HEK293T (cell line): ENCODE data around the gene MYBL2.

Experiments
- CTCF ChIA-PET: fragments of 350-600 bp; formaldehyde crosslinking; extraction: SDS; loops from one replicate; lab custom pipeline; 2021; ENCODE audit warnings: antibody characterized with exemption, inconsistent platforms; lab: Yijun Ruan, JAX
- POLR2A ChIA-PET: fragments of 350-600 bp; formaldehyde crosslinking; extraction: SDS; loops from one replicate; lab custom pipeline; 2020; ENCODE audit warnings: antibody characterized with exemption, inconsistent platforms; lab: Yijun Ruan, JAX
- DNase-seq: peaks from one replicate; pipeline ENCODE4 v3.0.0; 2012; ENCODE audit warnings: mixed read lengths; ENCODE audit errors: extremely low spot score
- ARNT ChIP-seq: fragments of 450-650 bp; IDR thresholded peaks from 2 replicates; pipeline ENCODE4 v1.6.1; 2017; ENCODE audit warnings: mild to moderate bottlenecking
- BHLHE40 ChIP-seq: fragments of 450-650 bp; IDR thresholded peaks from 2 replicates; pipeline ENCODE4 v1.6.1; 2016; ENCODE audit warnings: mild to moderate bottlenecking, moderate library complexity, borderline replicate concordance
- CTBP1 ChIP-seq: fragments of 450-650 bp; IDR thresholded peaks from 2 replicates; pipeline ENCODE4 v1.6.1; 2016; ENCODE audit warnings: borderline replicate concordance
- ELF4 ChIP-seq: fragments of 450-650 bp; IDR thresholded peaks from 2 replicates; pipeline ENCODE4 v1.6.1; 2017; ENCODE audit warnings: antibody characterized with exemption
- FOXA1 ChIP-seq: fragments of 450-650 bp; IDR thresholded peaks from 2 replicates; pipeline ENCODE4 v1.6.1; 2016; ENCODE audit warnings: mild to moderate bottlenecking
- FOXK2 ChIP-seq: fragments of 450-650 bp; IDR thresholded peaks from 2 replicates; pipeline ENCODE4 v1.6.1; 2016; ENCODE audit warnings: mild to moderate bottlenecking
- FOXM1 ChIP-seq: fragments of 450-650 bp; IDR thresholded peaks from 2 replicates; pipeline ENCODE4 v1.6.1; 2017; ENCODE audit warnings: mild to moderate bottlenecking, borderline replicate concordance
- HDGF ChIP-seq: fragments of 450-650 bp; IDR thresholded peaks from 2 replicates; pipeline ENCODE4 v1.6.1; 2017; ENCODE audit warnings: antibody characterized with exemption, borderline replicate concordance
- L3MBTL2 ChIP-seq: fragments of 450-650 bp; conservative IDR thresholded peaks from 2 replicates; pipeline ENCODE4 v1.6.1; 2016; ENCODE audit warnings: mild to moderate bottlenecking
- LEF1 ChIP-seq: fragments of 450-650 bp; IDR thresholded peaks from 2 replicates; pipeline ENCODE4 v1.6.1; 2017; ENCODE audit warnings: mild to moderate bottlenecking, borderline replicate concordance
- NFRKB ChIP-seq: fragments of 450-650 bp; IDR thresholded peaks from 2 replicates; pipeline ENCODE4 v1.6.1; 2016; ENCODE audit warnings: mild to moderate bottlenecking, moderate library complexity
- PKNOX1 ChIP-seq: fragments of 450-650 bp; IDR thresholded peaks from 2 replicates; pipeline ENCODE4 v1.6.1; 2016
- SP1 ChIP-seq: fragments of 450-650 bp; IDR thresholded peaks from 2 replicates; pipeline ENCODE4 v1.6.1; 2017
- SUZ12 ChIP-seq: fragments of 450-650 bp; IDR thresholded peaks from 2 replicates; pipeline ENCODE4 v1.6.1; 2016; ENCODE audit warnings: mild to moderate bottlenecking
- TARDBP ChIP-seq: fragments of 450-650 bp; IDR thresholded peaks from 2 replicates; pipeline ENCODE4 v1.6.1; 2016
- ZNF384 ChIP-seq: fragments of 450-650 bp; IDR thresholded peaks from 2 replicates; pipeline ENCODE4 v1.6.1; 2016

Gene MYBL2

GRCh38 chr20:43655937-43656336 is 11.0 kb upstream of the MYBL2 start:
- no peak for DNase-seq
- TF ChIP-seq LEF1 (no peak), BHLHE40 (no peak), NFRKB (no peak), HDGF (no peak), PKNOX1 (no peak)
- ChIA-PET CTCF (no interaction called here), POLR2A (interaction anchor here (0.7 kb wide), 1 partner anchor 888 kb away, joined by 3 read pairs; no protein-coding TSS in a partner anchor)

- ChIA-PET CTCF (no interaction called here), POLR2A (no interaction called here)
- DNase-seq = peak; percentile 33
- TF ChIP-seq FOXK2 = no peak
- TF ChIP-seq FOXM1 = no peak
Measured at GRCh38 chr20:43658069-43658722, 8.7 kb upstream of the MYBL2 start.

GRCh38 chr20:43658723-43659419 is 8.0 kb upstream of the MYBL2 start:
- POLR2A ChIA-PET = interaction anchor here (0.7 kb wide), 1 partner anchor 61 kb away, joined by 3 read pairs; no protein-coding TSS in a partner anchor
- CTCF ChIA-PET = interaction anchor here (0.9 kb wide), 1 partner anchor 35 kb away, joined by 4 read pairs; no protein-coding TSS in a partner anchor
- DNase-seq = no peak
- TF ChIP-seq FOXM1 (no peak), SP1 (no peak), CTBP1 (no peak), ZNF384 (peak; percentile 95), PKNOX1 (no peak), L3MBTL2 (no peak)

- CTCF ChIA-PET = no interaction called here
- no peak for DNase-seq
- no peak for TF ChIP-seq ZNF384
- no peak for TF ChIP-seq ELF4
- TF ChIP-seq LEF1 = no peak
- no peak for TF ChIP-seq SUZ12
- TF ChIP-seq FOXM1 = no peak
- no peak for TF ChIP-seq FOXA1
- no peak for TF ChIP-seq ARNT
- TF ChIP-seq SP1 = no peak
- TF ChIP-seq L3MBTL2 = no peak
- no peak for TF ChIP-seq FOXK2
- TF ChIP-seq PKNOX1 = no peak
- TF ChIP-seq NFRKB = no peak
- no peak for TF ChIP-seq TARDBP
- TF ChIP-seq CTBP1 = no peak
- no peak for TF ChIP-seq BHLHE40
- no peak for TF ChIP-seq HDGF
- POLR2A ChIA-PET = no interaction called here
Measured at GRCh38 chr20:43662943-43663655, 3.8 kb upstream of the MYBL2 start.

- TF ChIP-seq FOXM1 = no peak
- TF ChIP-seq ELF4 = no peak
- TF ChIP-seq LEF1 = no peak
- TF ChIP-seq HDGF = no peak
- TF ChIP-seq SUZ12 = no peak
- no peak for TF ChIP-seq ZNF384
- no peak for TF ChIP-seq CTBP1
- TF ChIP-seq NFRKB = no peak
- TF ChIP-seq FOXA1 = no peak
- TF ChIP-seq SP1 = no peak
- TF ChIP-seq ARNT = no peak
- TF ChIP-seq TARDBP = no peak
- no peak for TF ChIP-seq FOXK2
- TF ChIP-seq PKNOX1 = no peak
- no peak for TF ChIP-seq L3MBTL2
- DNase-seq = no peak
- ChIA-PET POLR2A (interaction anchor here (0.8 kb wide), 1 partner anchor 96 kb away, joined by 6 read pairs; no protein-coding TSS in a partner anchor), CTCF (no interaction called here)
Measured at GRCh38 chr20:43665466-43666176, 1.3 kb upstream of the MYBL2 start.
